IPS DF 6.9 (cell line): Measurements from ENCODE around the gene BAIAP2L1.
"Not testable (repeated sequence)": the region's sequence is repeated elsewhere in the genome, so short reads cannot be mapped to it uniquely, and the experiment has no call there.

Experiments used
- DNase-seq: peaks from one replicate; pipeline ENCODE4 v3.0.0-alpha.2; 2013; ENCODE audit warnings: low read depth, low spot score
- H3K27ac ChIP-seq: one replicate; pipeline ENCODE4 v1.5.1; 2013; ENCODE audit warnings: low read length, control low read depth
- H3K27me3 ChIP-seq: 2 replicates; pipeline ENCODE4 v1.6.1; 2013; ENCODE audit warnings: mild to moderate bottlenecking, low read length; ENCODE audit not compliant: control insufficient read depth, insufficient read depth
- H3K36me3 ChIP-seq: 2 replicates; pipeline ENCODE4 v1.6.1; 2013; ENCODE audit warnings: low read length; ENCODE audit not compliant: control insufficient read depth, insufficient read depth
- H3K4me1 ChIP-seq: 2 replicates; pipeline ENCODE4 v1.6.1; 2013; ENCODE audit warnings: low read length; ENCODE audit not compliant: control insufficient read depth, insufficient read depth
- H3K4me3 ChIP-seq: 2 replicates; pipeline ENCODE4 v1.5.1; 2013; ENCODE audit warnings: mild to moderate bottlenecking, low read length
- H3K9me3 ChIP-seq: 2 replicates; pipeline ENCODE4 v1.6.1; 2013; ENCODE audit warnings: low read length, inconsistent platforms; ENCODE audit not compliant: control insufficient read depth, insufficient read depth
- WGBS: extraction: QIAGEN DNeasy Blood & Tissue Kit; methylation state at CpG from one replicate; pipeline ENCODE4 v1.1.7; 2013; ENCODE audit warnings: mixed read lengths, missing lambda C conversion rate; ENCODE audit not compliant: insufficient read length, insufficient coverage; 5-methylcytosine and 5-hydroxymethylcytosine counted together

BAIAP2L1 gene

DNA sequence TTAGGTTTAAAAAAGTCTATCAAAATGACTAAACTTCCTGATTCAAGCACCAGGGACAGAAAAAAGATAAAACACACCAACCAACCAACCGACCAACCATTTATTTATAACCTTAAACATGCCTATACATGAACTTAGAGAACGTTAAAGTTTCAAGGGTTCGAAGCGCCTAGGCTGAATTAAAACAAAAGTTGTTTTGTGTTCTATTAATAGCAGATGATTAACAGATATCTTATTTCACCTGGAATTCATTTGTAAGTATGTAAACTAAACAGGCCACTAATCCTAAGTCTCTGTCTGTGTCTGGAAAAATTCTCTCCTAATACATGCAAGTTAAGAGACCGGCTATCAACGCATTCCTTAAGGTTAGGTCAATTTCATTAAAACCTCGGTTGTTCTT, 1.4 kb downstream of the BAIAP2L1 start:
- peaks cover 4% of the 10 kb centered on the region; the same call in 1 of the 2 replicates for H3K4me1 ChIP-seq
- H3K9me3 ChIP-seq, result no peaks in the 10 kb centered on the region
- DNase-seq, result no peak
- H3K4me3 ChIP-seq, result peak overlapping the region; percentile 73; the same call in 1 of the 2 replicates
- no peaks in the 10 kb centered on the region for H3K27me3 ChIP-seq
- no peak overlapping the region for H3K27ac ChIP-seq
- no CpG with 5 or more reads among the region's 7 CpGs for WGBS
- H3K36me3 ChIP-seq, result no peaks in the 10 kb centered on the region

- Histone ChIP-seq H3K27me3 (no peaks in the 10 kb centered on the region), H3K27ac (no peak overlapping the region), H3K36me3 (no peaks in the 10 kb centered on the region), H3K4me1 (peaks cover 4% of the 10 kb centered on the region; the same call in 1 of the 2 replicates), H3K4me3 (peak overlapping the region; percentile 25; the same call in 1 of the 2 replicates), H3K9me3 (no peaks in the 10 kb centered on the region)
- no peak for DNase-seq
- no CpG with 5 or more reads among the region's 20 CpGs for WGBS
Measured at GRCh38 chr7:98398567-98399372, 2.1 kb downstream of the BAIAP2L1 start.

DNA sequence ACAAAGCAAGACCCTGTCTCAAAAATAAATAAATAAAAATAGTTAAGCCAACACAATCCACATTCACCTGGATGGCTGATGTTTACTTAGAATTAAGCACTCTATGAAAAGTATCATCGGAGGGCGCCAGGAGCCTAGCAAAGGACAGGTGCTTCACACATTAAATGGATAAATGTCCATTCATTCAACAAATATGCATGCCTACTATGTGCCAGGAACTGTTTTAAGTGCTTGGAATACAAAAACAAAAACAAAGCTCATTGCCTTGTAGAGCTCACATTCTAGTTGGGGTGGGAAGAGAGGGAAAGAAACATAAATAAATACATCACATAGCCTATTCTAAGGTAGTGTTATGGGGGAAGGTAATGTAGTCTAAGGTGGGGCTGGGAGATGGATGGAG, 4.1 kb downstream of the BAIAP2L1 start:
- H3K4me3 ChIP-seq, result no peak overlapping the region
- DNase-seq, result no peak
- H3K27me3 ChIP-seq, result no peaks in the 10 kb centered on the region
- no peak overlapping the region for H3K27ac ChIP-seq
- H3K9me3 ChIP-seq, result no peaks in the 10 kb centered on the region
- H3K4me1 ChIP-seq, result peaks cover 4% of the 10 kb centered on the region; the same call in 1 of the 2 replicates
- no CpG with 5 or more reads among the region's 2 CpGs for WGBS
- no peaks in the 10 kb centered on the region for H3K36me3 ChIP-seq

- Histone ChIP-seq H3K27me3 (no peaks in the 10 kb centered on the region), H3K9me3 (no peaks in the 10 kb centered on the region), H3K36me3 (no peaks in the 10 kb centered on the region), H3K4me3 (no peak overlapping the region), H3K27ac (no peak overlapping the region), H3K4me1 (peaks cover 4% of the 10 kb centered on the region; the same call in 1 of the 2 replicates)
- WGBS, result no CpG with 5 or more reads among the region's 3 CpGs
- no peak for DNase-seq
Measured at GRCh38 chr7:98395951-98396350, 4.9 kb downstream of the BAIAP2L1 start.

GRCh38 chr7:98395481-98395880, 5.4 kb downstream of the BAIAP2L1 start:
- no CpG with 5 or more reads among the region's 4 CpGs for WGBS

DNA sequence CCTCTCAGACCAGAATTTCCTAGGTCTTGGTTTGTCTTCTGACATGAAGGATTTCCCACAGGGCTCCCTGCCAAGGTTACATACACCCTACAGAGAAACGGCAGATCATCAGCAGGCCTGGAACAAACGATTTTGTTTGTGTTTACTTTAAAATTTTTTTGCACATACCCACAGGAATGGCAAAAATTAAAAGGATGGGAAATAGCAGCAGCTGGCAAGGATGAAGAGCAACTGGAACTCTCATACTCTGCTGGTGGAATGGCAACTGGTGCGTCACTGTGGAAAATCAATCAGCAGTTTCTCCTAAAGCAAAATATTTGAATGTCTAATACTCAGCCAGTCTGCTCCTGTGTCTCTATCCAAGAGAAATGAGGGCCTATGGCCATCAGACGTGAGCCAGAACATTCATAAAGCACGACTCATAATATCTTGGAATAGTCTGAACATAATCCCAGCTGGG, 6.5 kb downstream of the BAIAP2L1 start:
- no peaks in the 10 kb centered on the region for H3K36me3 ChIP-seq
- peaks cover 4% of the 10 kb centered on the region; the same call in 1 of the 2 replicates for H3K4me1 ChIP-seq
- no peak overlapping the region for H3K27ac ChIP-seq
- no CpG with 5 or more reads among the region's 5 CpGs for WGBS
- no peak overlapping the region for H3K4me3 ChIP-seq
- no peaks in the 10 kb centered on the region for H3K27me3 ChIP-seq
- no peaks in the 10 kb centered on the region for H3K9me3 ChIP-seq
- no peak for DNase-seq

More at GRCh38 chr7:98395481-98395880, 5.4 kb downstream of the BAIAP2L1 start:
- Histone ChIP-seq H3K4me1 (peaks cover 4% of the 10 kb centered on the region; the same call in 1 of the 2 replicates), H3K36me3 (no peaks in the 10 kb centered on the region), H3K27me3 (no peaks in the 10 kb centered on the region), H3K4me3 (no peak overlapping the region), H3K9me3 (no peaks in the 10 kb centered on the region), H3K27ac (no peak overlapping the region)
- no peak for DNase-seq

- H3K36me3 ChIP-seq, result no peaks in the 10 kb centered on the region
- H3K27me3 ChIP-seq, result no peaks in the 10 kb centered on the region
- DNase-seq, result no peak
- H3K4me3 ChIP-seq, result no peak overlapping the region
- H3K9me3 ChIP-seq, result no peaks in the 10 kb centered on the region
- H3K4me1 ChIP-seq, result no peaks in the 10 kb centered on the region
- WGBS, result no CpG with 5 or more reads among the region's 9 CpGs
- no peak overlapping the region for H3K27ac ChIP-seq
Measured at GRCh38 chr7:98387544-98388226, 13.2 kb downstream of the BAIAP2L1 start.

DNA sequence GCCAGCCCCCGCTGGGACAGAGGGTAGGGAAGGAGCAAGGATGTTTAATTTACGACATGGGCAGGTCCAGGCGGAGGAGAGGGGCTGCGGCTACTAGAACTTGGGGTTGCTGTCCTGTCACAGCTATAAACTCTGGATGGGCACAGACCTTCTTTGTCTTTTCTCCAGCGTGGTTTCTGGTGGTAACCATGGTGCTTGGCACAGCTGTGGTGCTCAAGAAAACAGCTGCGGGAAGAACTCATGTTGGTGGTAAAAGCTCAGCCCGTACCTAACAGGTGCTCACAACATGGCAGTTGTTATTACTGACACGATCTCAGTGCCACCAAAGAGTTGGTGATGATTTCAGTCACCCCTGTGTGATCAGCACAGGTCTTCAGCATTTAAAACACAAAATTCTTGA, 13.8 kb downstream of the BAIAP2L1 start:
- H3K4me3 ChIP-seq, result no peak overlapping the region
- H3K27me3 ChIP-seq, result no peaks in the 10 kb centered on the region
- H3K9me3 ChIP-seq, result no peaks in the 10 kb centered on the region
- no peaks in the 10 kb centered on the region for H3K4me1 ChIP-seq
- DNase-seq, result no peak
- no peaks in the 10 kb centered on the region for H3K36me3 ChIP-seq
- no peak overlapping the region for H3K27ac ChIP-seq
- no CpG with 5 or more reads among the region's 8 CpGs for WGBS

DNA sequence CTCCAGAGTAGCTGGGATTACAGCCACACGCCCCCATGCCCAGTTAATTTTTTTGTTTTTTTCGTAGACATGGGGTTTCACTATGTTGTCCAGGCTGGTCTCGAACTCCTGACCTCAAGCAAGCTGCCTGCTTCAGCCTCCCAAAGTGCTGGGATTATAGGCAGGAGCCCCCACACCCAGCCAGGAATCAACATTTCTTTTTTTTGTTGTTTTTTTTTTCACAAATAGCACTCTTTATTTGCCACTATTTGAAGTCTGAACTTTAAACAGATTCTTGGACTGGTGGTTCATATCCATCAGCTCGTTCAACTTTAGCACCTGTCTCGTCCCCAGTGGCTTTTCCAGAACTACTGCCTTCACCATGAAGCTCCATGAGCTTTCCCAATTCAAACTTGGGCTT, 15.4 kb downstream of the BAIAP2L1 start:
- H3K9me3 ChIP-seq, DNase-seq, H3K4me3 ChIP-seq, H3K4me1 ChIP-seq, H3K27ac ChIP-seq, H3K27me3 ChIP-seq, H3K36me3 ChIP-seq: not testable (repeated sequence)
- WGBS, result no CpG with 5 or more reads among the region's 5 CpGs

- DNase-seq, result no peak
- no peaks in the 10 kb centered on the region for H3K9me3 ChIP-seq
- H3K4me1 ChIP-seq, result no peaks in the 10 kb centered on the region
- H3K27ac ChIP-seq, result no peak overlapping the region
- WGBS, result no CpG with 5 or more reads among the region's 9 CpGs
- H3K4me3 ChIP-seq, result no peak overlapping the region
- no peaks in the 10 kb centered on the region for H3K27me3 ChIP-seq
- no peaks in the 10 kb centered on the region for H3K36me3 ChIP-seq
Measured at GRCh38 chr7:98378210-98378819, 22.6 kb downstream of the BAIAP2L1 start.
